GM04504 (cell line): ENCODE measurements around the gene PKIB.

ENCODE experiments used
- DNase-seq: peaks from one replicate; pipeline ENCODE4 v3.0.0-alpha.2; 2012; ENCODE audit warnings: low read depth

The PKIB gene

GRCh38 chr6:122669418-122669817, 59.2 kb downstream of the PKIB start:
- DNase-seq = no peak

- no peak for DNase-seq
These were observed 59.7 kb downstream of the PKIB start for GRCh38 chr6:122669868-122670267.

GRCh38 chr6:122671251-122671650, 61.0 kb downstream of the PKIB start:
- DNase-seq = no peak

- DNase-seq = no peak
These were observed 63.2 kb downstream of the PKIB start for GRCh38 chr6:122673343-122673961.

- no peak for DNase-seq
These were observed 65.9 kb downstream of the PKIB start for GRCh38 chr6:122676146-122676545.

GRCh38 chr6:122676688-122677087, 66.5 kb downstream of the PKIB start:
- no peak for DNase-seq

- DNase-seq = no peak
These were observed 67.2 kb downstream of the PKIB start for GRCh38 chr6:122677406-122677805.

GRCh38 chr6:122678841-122679240, 68.6 kb downstream of the PKIB start:
- DNase-seq = no peak

GRCh38 chr6:122681705-122682104, 71.5 kb downstream of the PKIB start:
- DNase-seq = no peak

GRCh38 chr6:122683989-122684651, 73.9 kb downstream of the PKIB start:
- DNase-seq = no peak

GRCh38 chr6:122692175-122692598, 82.0 kb downstream of the PKIB start:
- DNase-seq = peak; percentile 3

GRCh38 chr6:122692807-122693580, 82.8 kb downstream of the PKIB start:
- no peak for DNase-seq

- no peak for DNase-seq
These were observed 83.9 kb downstream of the PKIB start for GRCh38 chr6:122694075-122694474.

GRCh38 chr6:122694602-122695001, 84.4 kb downstream of the PKIB start:
- DNase-seq = no peak

GRCh38 chr6:122695188-122695587, 85.0 kb downstream of the PKIB start:
- DNase-seq = no peak

GRCh38 chr6:122696079-122696478, 85.9 kb downstream of the PKIB start:
- DNase-seq = peak; percentile 15

GRCh38 chr6:122696853-122697252, 86.6 kb downstream of the PKIB start:
- DNase-seq = no peak

- DNase-seq = no peak
These were observed 87.3 kb downstream of the PKIB start for GRCh38 chr6:122697458-122697857.

GRCh38 chr6:122701666-122702065, 91.5 kb downstream of the PKIB start:
- DNase-seq = no peak

GRCh38 chr6:122702841-122703240, 92.6 kb downstream of the PKIB start:
- no peak for DNase-seq

GRCh38 chr6:122704066-122704465, 93.9 kb downstream of the PKIB start:
- no peak for DNase-seq

- no peak for DNase-seq
These were observed 99.8 kb downstream of the PKIB start for GRCh38 chr6:122709922-122710512.
